HepG2 (cell line): Measurements from ENCODE around the gene COPB2. TPM values are rescaled to one million over a fixed set of nuclear protein-coding genes. Genes with fewer than 3 reads are reported as not detected.
A peak's percentile ranks its signal among the peaks of the same experiment; 100 is the strongest.

Experiments used
- ARNT ChIP-seq: fragments of 450-650 bp; IDR thresholded peaks from 2 replicates; pipeline ENCODE4 v1.6.1; 2017
- CEBPB ChIP-seq: IDR thresholded peaks from 2 replicates; pipeline ENCODE4 v1.6.1; 2011; ENCODE audit warnings: low read depth, low read length, improper control_type of control experiment, borderline replicate concordance
- NR2C2 ChIP-seq: sonication (generic); formaldehyde crosslinking; IDR thresholded peaks from 2 replicates; pipeline ENCODE4 v1.4.0; 2020; ENCODE audit warnings: missing genetic modification reagents, mild to moderate bottlenecking, moderate library complexity, borderline replicate concordance
- RXRA ChIP-seq: sonication (generic); formaldehyde crosslinking; IDR thresholded peaks from 2 replicates; pipeline ENCODE4 v1.5.1; 2020; ENCODE audit warnings: missing genetic modification reagents
- SAFB2 ChIP-seq: sonication (generic); formaldehyde crosslinking; IDR thresholded peaks from 2 replicates; pipeline ENCODE4 v1.5.1; 2020; ENCODE audit warnings: missing genetic modification reagents, low read depth, mild to moderate bottlenecking, borderline replicate concordance
- THAP9 ChIP-seq: sonication (generic); formaldehyde crosslinking; IDR thresholded peaks from 2 replicates; pipeline ENCODE4; 2020; ENCODE audit warnings: missing genetic modification reagents, mild to moderate bottlenecking, borderline replicate concordance
- ZBTB10 ChIP-seq: sonication (generic); formaldehyde crosslinking; IDR thresholded peaks from 2 replicates; pipeline ENCODE4 v1.4.0; 2020; ENCODE audit warnings: missing genetic modification reagents, borderline replicate concordance
- ZBTB39 ChIP-seq: sonication (generic); formaldehyde crosslinking; IDR thresholded peaks from 2 replicates; pipeline ENCODE4 v1.5.0; 2020; ENCODE audit warnings: missing genetic modification reagents
- ZNF546 ChIP-seq: sonication (generic); formaldehyde crosslinking; conservative IDR thresholded peaks from 2 replicates; pipeline ENCODE4 v1.8.1; 2023; ENCODE audit warnings: mild to moderate bottlenecking, missing genetic modification reagents
- ZNF609 ChIP-seq: sonication (generic); formaldehyde crosslinking; IDR thresholded peaks from 2 replicates; pipeline ENCODE4 v1.4.0; 2020; ENCODE audit warnings: mild to moderate bottlenecking, missing genetic modification reagents, borderline replicate concordance
- ZNF879 ChIP-seq: sonication (generic); formaldehyde crosslinking; IDR thresholded peaks from 2 replicates; pipeline ENCODE4 v1.8.1; 2023; ENCODE audit warnings: missing genetic modification reagents
- polyA plus RNA-seq, 8 experiments: library from polyadenylated mRNA; depleted of rRNA in 3 of 8; stranded (reverse) in 7 of 8; unstranded in 1 of 8; fragments of >200 nt; fragmentation: Illumina TruSeq in 4 of 8; extraction: Trizol in 4 of 8; gene quantifications; 2 replicates each; pipeline versions ENCODE4 v1.2.1 to v1.2.3, GENCODE V29; 2011 to 2016; ENCODE audit warnings: low read depth in 4 of 8, missing spikeins in 1 of 8, mixed read lengths in 1 of 8; ENCODE audit not compliant: insufficient read depth in 1 of 8
- total RNA-seq, 5 experiments: library from RNA; depleted of rRNA; stranded (reverse); fragments of >200 nt; fragmentation: Illumina TruSeq; extraction: Trizol; gene quantifications; 2 replicates each; pipeline ENCODE4 v1.2.3, GENCODE V29; 2016; ENCODE audit warnings: low read depth in 1 of 5

COPB2 gene
- total and polyA plus RNA-seq, 2 of the 13 experiments (the other 11 are each of a cell fraction or from before 2014, with no cell fraction given) = 83.3 to 217 TPM

- TF ChIP-seq THAP9 (CRISPR knock-in tag) (peak; percentile 63; the same call in 1 of the 2 replicates), ZBTB10 (CRISPR knock-in tag) (no peak), RXRA (CRISPR knock-in tag) (no peak; the same call in 1 of the 2 replicates), SAFB2 (CRISPR knock-in tag) (no peak; the same call in 1 of the 2 replicates), ZNF546 (CRISPR knock-in tag) (no peak), ZNF879 (CRISPR knock-in tag) (peak; percentile 62; the same call in 1 of the 2 replicates), NR2C2 (peak; percentile 50; the same call in 1 of the 2 replicates), ARNT (no peak), ZBTB39 (0 out of 2 replicates have a peak, but pooled peaks have one; percentile 7), CEBPB (no peak), ZNF609 (CRISPR knock-in tag) (no peak)
Observed at GRCh38 chr3:139389552-139390368, at the start of gene COPB2 (continued).
